Lung (tissue), 12 donors: Measurements from ENCODE around the gene ADGRF5. TPM values are rescaled to one million over a fixed set of nuclear protein-coding genes. Genes with fewer than 3 reads are reported as not detected.

Source experiments
- ATAC-seq: fragments of 200-7000 bp; cut with Tn5 transposase; one replicate; pipeline ENCODE4 v1.9.1; 2020; ENCODE audit warnings: moderate number of reproducible peaks; ENCODE audit not compliant: insufficient read depth, low FRiP score
- DNase-seq, 3 donors: peaks; one replicate each; pipeline ENCODE4 v3.0.0-alpha.2; 2013 to 2017
- H3K27ac ChIP-seq, 2 donors: one replicate each; pipeline ENCODE4 v1.5.1; 2013; ENCODE audit warnings: mild to moderate bottlenecking in 2 of 2, moderate library complexity in 2 of 2, control low read depth in 1 of 2, inconsistent platforms in 1 of 2, low read depth in 1 of 2, low read length in 1 of 2
- H3K27me3 ChIP-seq, 3 donors: one replicate each; pipeline ENCODE4 v1.5.1; 2013; ENCODE audit warnings: low read length in 2 of 3; ENCODE audit not compliant: control insufficient read depth in 3 of 3, insufficient read depth in 3 of 3
- H3K36me3 ChIP-seq, 4 donors: one replicate each; pipeline ENCODE4 v1.5.1; 2013; ENCODE audit warnings: low read length in 4 of 4, mild to moderate bottlenecking in 1 of 4, moderate library complexity in 1 of 4; ENCODE audit not compliant: control insufficient read depth in 4 of 4, insufficient read depth in 4 of 4
- H3K4me1 ChIP-seq, 5 donors: one replicate each; pipeline ENCODE4 v1.5.1; 2013; ENCODE audit warnings: low read length in 5 of 5, mild to moderate bottlenecking in 2 of 5, moderate library complexity in 1 of 5; ENCODE audit not compliant: control insufficient read depth in 5 of 5, insufficient read depth in 5 of 5
- H3K4me3 ChIP-seq: one replicate; pipeline ENCODE4 v1.5.1; 2013; ENCODE audit warnings: mild to moderate bottlenecking, control low read depth, moderate library complexity
- H3K9ac ChIP-seq, 2 donors: one replicate each; pipeline ENCODE4 v1.5.1; 2013; ENCODE audit warnings: low read length in 2 of 2, control low read depth in 1 of 2; ENCODE audit not compliant: insufficient read depth in 1 of 2
- H3K9me3 ChIP-seq, 4 donors: one replicate each; pipeline ENCODE4 v1.5.1; 2013; ENCODE audit warnings: low read length in 3 of 4, mild to moderate bottlenecking in 1 of 4, moderate library complexity in 1 of 4; ENCODE audit not compliant: control insufficient read depth in 4 of 4, insufficient read depth in 3 of 4
- WGBS, 2 donors: extraction: QIAGEN DNeasy Blood & Tissue Kit; methylation state at CpG; one replicate each; pipeline ENCODE4 v1.1.7; 2013; 5-methylcytosine and 5-hydroxymethylcytosine counted together
- polyA plus RNA-seq, 2 donors: library from polyadenylated mRNA; stranded (reverse); fragments of 200-250 nt; gene quantifications; one replicate each; pipeline ENCODE4 v1.2.1, GENCODE V29; 2013
- total RNA-seq, 2 donors: library from RNA; depleted of rRNA in 1 of 2; stranded (reverse); fragments of >200 nt in 1 of 2; gene quantifications; one replicate each; pipeline ENCODE4 v1.2.1, GENCODE V29; 2014 to 2021
- TF ChIP-seq, protein P1 (sequence below): IDR thresholded peaks from 2 replicates; pipeline ENCODE4 v1.5.1; 2012; ENCODE audit warnings: mild to moderate bottlenecking; ENCODE audit errors: control extremely low read depth, extremely low read depth
- donor health status: control.
- donor health status: control.
- donor health status: Bipolar disorder and iron deficiency.
- donor health status: healthy.
- donor health status: DM: yes; HTN: yes; CAD: no.

The ADGRF5 gene
- total and polyA plus RNA-seq, 4 donors: 71.3 to 339 (median 142) TPM

- Histone ChIP-seq H3K27me3 (no peaks in the 10 kb centered on the region), H3K9me3 (no peaks in the 10 kb centered on the region), H3K4me3 (no peak overlapping the region), H3K27ac (no peak overlapping the region), H3K36me3 (peaks cover 0 to 20% (median 2%) of the 10 kb centered on the region in 4 donors), H3K9ac (no peak overlapping the region), H3K4me1 (peaks cover 0 to 5% (median 0%) of the 10 kb centered on the region in 5 donors)
- ATAC-seq (no peak), DNase-seq (no peak)
- 85 to 91% methylated on average over 4 of the region's 4 CpGs for WGBS, 2 donors
- TF ChIP-seq, protein P1, sequence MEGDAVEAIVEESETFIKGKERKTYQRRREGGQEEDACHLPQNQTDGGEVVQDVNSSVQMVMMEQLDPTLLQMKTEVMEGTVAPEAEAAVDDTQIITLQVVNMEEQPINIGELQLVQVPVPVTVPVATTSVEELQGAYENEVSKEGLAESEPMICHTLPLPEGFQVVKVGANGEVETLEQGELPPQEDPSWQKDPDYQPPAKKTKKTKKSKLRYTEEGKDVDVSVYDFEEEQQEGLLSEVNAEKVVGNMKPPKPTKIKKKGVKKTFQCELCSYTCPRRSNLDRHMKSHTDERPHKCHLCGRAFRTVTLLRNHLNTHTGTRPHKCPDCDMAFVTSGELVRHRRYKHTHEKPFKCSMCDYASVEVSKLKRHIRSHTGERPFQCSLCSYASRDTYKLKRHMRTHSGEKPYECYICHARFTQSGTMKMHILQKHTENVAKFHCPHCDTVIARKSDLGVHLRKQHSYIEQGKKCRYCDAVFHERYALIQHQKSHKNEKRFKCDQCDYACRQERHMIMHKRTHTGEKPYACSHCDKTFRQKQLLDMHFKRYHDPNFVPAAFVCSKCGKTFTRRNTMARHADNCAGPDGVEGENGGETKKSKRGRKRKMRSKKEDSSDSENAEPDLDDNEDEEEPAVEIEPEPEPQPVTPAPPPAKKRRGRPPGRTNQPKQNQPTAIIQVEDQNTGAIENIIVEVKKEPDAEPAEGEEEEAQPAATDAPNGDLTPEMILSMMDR: no peak
Measured at GRCh38 chr6:46888578-46888977, 33.2 kb downstream of the ADGRF5 start.

DNA sequence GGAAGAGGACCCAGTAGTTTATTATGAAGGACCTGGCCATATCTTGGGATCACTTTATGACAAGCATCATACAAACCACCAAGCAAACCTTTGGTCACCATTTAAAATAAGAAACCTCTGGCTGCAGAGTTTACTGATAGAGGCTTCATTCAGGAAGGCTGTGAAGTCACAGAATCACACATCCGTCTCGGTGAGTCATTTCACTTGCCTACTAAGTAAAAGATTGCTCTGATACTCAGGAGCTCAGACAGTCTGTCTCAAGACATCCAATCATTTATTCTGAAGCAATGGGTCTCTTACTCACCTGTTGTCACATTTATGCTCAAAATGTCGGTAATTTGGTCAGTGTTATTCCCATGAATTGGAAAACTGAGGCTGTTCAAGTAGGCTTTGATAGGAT, 33.7 kb downstream of the ADGRF5 start:
- Histone ChIP-seq H3K9ac (no peak overlapping the region), H3K4me1 (peaks cover 0 to 5% (median 0%) of the 10 kb centered on the region in 5 donors), H3K27ac (no peak overlapping the region), H3K4me3 (no peak overlapping the region), H3K27me3 (no peaks in the 10 kb centered on the region), H3K9me3 (no peaks in the 10 kb centered on the region), H3K36me3 (peaks cover 0 to 16% (median 2%) of the 10 kb centered on the region in 4 donors)
- ATAC-seq (no peak), DNase-seq (no peak)
- 64 to 66% methylated on average over 3 of the region's 3 CpGs for WGBS, 2 donors
- TF ChIP-seq, protein P1: no peak

- no peak for ATAC-seq
- TF ChIP-seq, protein P1: no peak
- no peak for DNase-seq
- H3K27ac ChIP-seq: no peak overlapping the region
- H3K9ac ChIP-seq: no peak overlapping the region
- H3K4me3 ChIP-seq: no peak overlapping the region
- H3K27me3 ChIP-seq: no peaks in the 10 kb centered on the region
- WGBS, 2 donors: 87 to 95% methylated on average over 2 of the region's 2 CpGs
- H3K36me3 ChIP-seq: peaks cover 0 to 27% (median 3%) of the 10 kb centered on the region in 4 donors
- H3K9me3 ChIP-seq: no peaks in the 10 kb centered on the region
- H3K4me1 ChIP-seq: no peaks in the 10 kb centered on the region
Measured at GRCh38 chr6:46882645-46883044, 39.1 kb downstream of the ADGRF5 start.

GRCh38 chr6:46879003-46879402, 42.7 kb downstream of the ADGRF5 start:
- H3K27ac ChIP-seq: no peak overlapping the region
- H3K27me3 ChIP-seq: no peaks in the 10 kb centered on the region
- ATAC-seq: no peak
- WGBS, 2 donors: 84 to 95% methylated on average over 5 of the region's 5 CpGs
- H3K4me1 ChIP-seq: no peaks in the 10 kb centered on the region
- TF ChIP-seq, protein P1: no peak
- peaks cover 0 to 23% (median 1%) of the 10 kb centered on the region in 4 donors for H3K36me3 ChIP-seq
- no peak for DNase-seq
- H3K9ac ChIP-seq: no peak overlapping the region
- H3K9me3 ChIP-seq: no peaks in the 10 kb centered on the region
- no peak overlapping the region for H3K4me3 ChIP-seq
